Fibroblast of mammary gland (primary cell): ENCODE results near the gene CLK4.

Source experiments
- DNase-seq: peaks from one replicate; pipeline ENCODE4 v3.0.0-alpha.2; 2010; ENCODE audit warnings: low read depth
- H3K4me3 ChIP-seq: 2 replicates; pipeline ENCODE4 v1.5.1; 2011; ENCODE audit warnings: low read depth, mild to moderate bottlenecking, low read length, moderate library complexity; ENCODE audit not compliant: control insufficient read depth
- CTCF ChIP-seq: conservative IDR thresholded peaks from 2 replicates; pipeline ENCODE4 v1.5.1; 2011; ENCODE audit warnings: low read depth, low read length, inconsistent platforms; ENCODE audit not compliant: control insufficient read depth, insufficient read depth

CLK4 gene

GRCh38 chr5:178572617-178573016 lies 54.2 kb downstream of the CLK4 start:
- no peak for DNase-seq
- no peak overlapping the region for H3K4me3 ChIP-seq
- TF ChIP-seq CTCF: no peak

GRCh38 chr5:178569485-178569884 lies 57.4 kb downstream of the CLK4 start:
- DNase-seq: no peak
- H3K4me3 ChIP-seq: no peak overlapping the region
- TF ChIP-seq CTCF: no peak

GRCh38 chr5:178564811-178565550 lies 61.9 kb downstream of the CLK4 start:
- DNase-seq: no peak
- no peak for TF ChIP-seq CTCF
- no peak overlapping the region for H3K4me3 ChIP-seq

- TF ChIP-seq CTCF: no peak
These were observed 62.5 kb downstream of the CLK4 start for GRCh38 chr5:178564397-178564796.

GRCh38 chr5:178563621-178564020 lies 63.2 kb downstream of the CLK4 start:
- no peak overlapping the region for H3K4me3 ChIP-seq
- no peak for DNase-seq
- TF ChIP-seq CTCF: no peak

More at GRCh38 chr5:178564397-178564796, 62.5 kb downstream of the CLK4 start:
- no peak overlapping the region for H3K4me3 ChIP-seq
- DNase-seq: no peak

GRCh38 chr5:178561746-178562264 lies 65.0 kb downstream of the CLK4 start:
- TF ChIP-seq CTCF: no peak

GRCh38 chr5:178560911-178561310 lies 65.9 kb downstream of the CLK4 start:
- DNase-seq: no peak
- no peak overlapping the region for H3K4me3 ChIP-seq
- TF ChIP-seq CTCF: no peak

More at GRCh38 chr5:178561746-178562264, 65.0 kb downstream of the CLK4 start:
- H3K4me3 ChIP-seq: no peak overlapping the region
- DNase-seq: no peak
